ENCODE data around the gene LMTK2.

The LMTK2 gene

DNA sequence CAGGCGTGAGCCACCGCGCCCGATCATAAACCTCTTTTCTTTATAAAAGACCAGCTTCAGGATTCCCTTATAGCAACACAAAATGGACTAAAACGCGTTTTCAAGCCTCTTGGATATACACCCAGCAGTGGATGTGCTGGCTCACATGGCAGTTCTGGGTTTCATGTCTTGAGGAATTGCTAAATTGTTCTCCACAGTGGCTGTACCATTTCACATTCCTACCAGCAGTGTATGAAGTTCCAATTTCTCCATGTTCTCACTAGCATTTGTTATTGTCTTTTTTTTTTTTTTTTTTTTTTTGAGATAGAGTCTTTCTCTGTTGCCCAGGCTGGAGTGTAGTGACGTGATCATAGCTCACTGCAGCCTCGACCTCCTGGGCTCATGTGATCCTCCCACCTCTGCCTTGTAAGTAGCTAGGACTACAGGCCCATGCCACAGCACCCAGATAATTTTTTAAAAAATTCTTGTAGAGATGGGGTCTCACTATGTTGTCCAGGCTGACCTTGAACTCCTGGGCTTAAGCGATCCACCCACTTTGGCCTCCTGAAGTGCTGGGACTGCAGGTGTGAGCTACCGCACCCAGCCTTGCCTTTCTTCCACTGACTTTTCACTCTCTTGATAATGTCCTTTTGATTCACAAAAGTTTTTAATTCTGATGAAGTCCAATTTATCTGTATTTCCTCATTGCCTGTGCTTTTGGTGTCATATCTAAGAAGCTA, 127.9 kb downstream of the LMTK2 start:
- no peak for DNase-seq (ENCODE audit: low spot score)
- TF ChIP-seq, protein P1, sequence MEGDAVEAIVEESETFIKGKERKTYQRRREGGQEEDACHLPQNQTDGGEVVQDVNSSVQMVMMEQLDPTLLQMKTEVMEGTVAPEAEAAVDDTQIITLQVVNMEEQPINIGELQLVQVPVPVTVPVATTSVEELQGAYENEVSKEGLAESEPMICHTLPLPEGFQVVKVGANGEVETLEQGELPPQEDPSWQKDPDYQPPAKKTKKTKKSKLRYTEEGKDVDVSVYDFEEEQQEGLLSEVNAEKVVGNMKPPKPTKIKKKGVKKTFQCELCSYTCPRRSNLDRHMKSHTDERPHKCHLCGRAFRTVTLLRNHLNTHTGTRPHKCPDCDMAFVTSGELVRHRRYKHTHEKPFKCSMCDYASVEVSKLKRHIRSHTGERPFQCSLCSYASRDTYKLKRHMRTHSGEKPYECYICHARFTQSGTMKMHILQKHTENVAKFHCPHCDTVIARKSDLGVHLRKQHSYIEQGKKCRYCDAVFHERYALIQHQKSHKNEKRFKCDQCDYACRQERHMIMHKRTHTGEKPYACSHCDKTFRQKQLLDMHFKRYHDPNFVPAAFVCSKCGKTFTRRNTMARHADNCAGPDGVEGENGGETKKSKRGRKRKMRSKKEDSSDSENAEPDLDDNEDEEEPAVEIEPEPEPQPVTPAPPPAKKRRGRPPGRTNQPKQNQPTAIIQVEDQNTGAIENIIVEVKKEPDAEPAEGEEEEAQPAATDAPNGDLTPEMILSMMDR (IDR thresholded peaks at IDR 0.05; ENCODE audit: extremely low read depth, missing control alignments) = no peak

DNA sequence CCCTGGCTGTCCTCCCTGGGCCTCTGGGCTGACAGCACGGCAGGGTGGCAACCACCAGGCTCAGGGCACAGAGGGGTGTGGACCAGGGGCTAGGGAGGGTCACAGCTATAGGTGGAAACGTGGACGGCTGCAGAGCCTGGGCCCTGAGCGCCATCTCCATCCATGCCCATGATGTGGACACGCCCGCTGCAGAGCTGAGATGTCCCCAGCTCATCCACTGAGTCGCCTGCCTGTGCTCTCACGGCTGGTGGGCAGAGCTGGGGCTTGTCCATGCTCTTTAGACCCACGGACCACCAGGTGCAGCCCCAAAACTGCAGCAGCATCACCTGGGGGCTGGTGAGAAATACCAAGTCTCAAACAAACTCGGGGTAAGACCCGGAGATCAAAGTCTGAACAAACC, 129.2 kb downstream of the LMTK2 start:
- DNase-seq (ENCODE audit: low spot score) = no peak
- TF ChIP-seq, protein P1 (IDR thresholded peaks at IDR 0.05; ENCODE audit: extremely low read depth, missing control alignments) = no peak

DNA sequence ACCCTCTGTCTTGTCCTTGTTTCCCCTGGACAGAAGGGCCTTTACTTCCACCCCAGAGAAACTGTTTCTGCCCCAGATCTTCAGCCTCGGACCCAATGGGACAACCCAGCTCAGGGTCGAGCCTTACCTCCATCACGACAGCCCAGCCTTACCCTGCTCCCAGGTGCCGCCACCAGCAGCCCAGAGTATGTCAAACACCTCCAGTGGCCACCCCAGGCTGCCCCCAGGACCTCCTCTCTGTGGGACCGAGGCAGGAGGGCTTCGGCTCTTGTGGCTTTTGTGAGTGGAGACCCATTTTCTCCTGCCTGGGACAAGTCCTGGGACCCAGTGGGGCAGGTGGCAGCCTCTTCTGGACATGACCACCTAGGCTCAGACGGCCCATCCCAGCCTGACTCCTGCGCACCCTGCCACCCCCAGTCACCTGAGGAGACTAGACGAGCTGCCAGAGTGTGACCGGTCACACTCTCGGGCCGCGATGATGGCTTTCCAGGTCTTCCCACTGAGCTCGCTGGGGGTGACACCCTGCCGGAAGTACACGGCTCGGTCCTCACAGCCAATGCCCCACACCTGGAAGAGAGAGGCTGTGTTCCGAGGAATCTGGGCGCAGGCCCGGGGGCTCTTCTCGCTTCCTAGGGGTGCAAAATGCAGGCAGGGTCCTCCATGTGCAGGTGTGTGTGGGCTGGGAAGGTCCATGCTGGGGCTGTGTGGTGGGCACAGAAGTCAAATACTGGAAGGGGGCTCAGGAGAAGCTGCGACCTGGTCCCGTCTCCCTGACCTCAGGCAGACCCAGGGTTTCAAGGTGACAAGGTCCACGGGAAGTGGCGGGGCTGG, 129.9 kb downstream of the LMTK2 start:
- no peak for DNase-seq (ENCODE audit: low spot score)
- TF ChIP-seq, protein P1 (IDR thresholded peaks at IDR 0.05; ENCODE audit: extremely low read depth, missing control alignments) = no peak

DNA sequence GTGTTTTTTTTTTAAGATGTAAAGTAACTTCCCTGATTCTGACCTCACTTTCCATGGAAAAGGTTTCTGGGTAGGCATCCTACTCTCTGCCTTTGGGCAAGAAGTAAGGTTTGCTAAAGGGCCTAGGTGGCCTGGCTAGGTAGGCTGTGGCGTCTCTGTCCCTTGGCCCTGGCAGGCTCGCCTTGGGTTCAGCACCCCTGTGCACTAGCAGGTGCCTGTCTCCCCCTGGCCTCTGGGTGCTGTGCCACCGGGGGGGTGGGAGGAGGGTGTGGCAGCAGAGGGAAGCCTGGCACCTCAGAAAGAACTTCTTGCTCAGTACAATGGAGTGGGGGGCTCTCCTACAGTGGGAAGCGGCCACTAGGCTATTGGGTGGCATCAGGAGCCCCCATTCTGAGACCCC, 131.4 kb downstream of the LMTK2 start:
- TF ChIP-seq, protein P1 (IDR thresholded peaks at IDR 0.05; ENCODE audit: extremely low read depth, missing control alignments) = no peak
- DNase-seq (ENCODE audit: low spot score) = no peak

DNA sequence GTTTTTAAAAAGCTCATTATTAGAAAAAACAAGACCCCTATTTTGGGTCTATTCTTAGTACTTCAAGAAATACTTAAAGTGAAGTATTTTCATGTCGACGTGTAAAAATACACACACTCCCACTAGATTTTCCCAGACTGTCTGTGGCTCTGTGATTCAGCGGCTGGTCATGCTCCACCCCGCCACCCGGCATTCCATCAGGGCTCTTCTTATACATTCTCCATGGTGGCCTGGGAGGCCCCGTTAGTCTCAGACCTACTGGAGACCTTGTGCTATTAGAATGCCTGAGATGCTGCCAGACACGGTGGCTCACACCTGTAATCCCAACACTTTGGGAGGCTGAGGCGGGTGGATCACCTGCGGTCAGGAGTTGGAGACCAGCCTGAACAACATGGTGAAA, 132.3 kb downstream of the LMTK2 start:
- TF ChIP-seq, protein P1 (IDR thresholded peaks at IDR 0.05; ENCODE audit: extremely low read depth, missing control alignments) = no peak
- no peak for DNase-seq (ENCODE audit: low spot score)

DNA sequence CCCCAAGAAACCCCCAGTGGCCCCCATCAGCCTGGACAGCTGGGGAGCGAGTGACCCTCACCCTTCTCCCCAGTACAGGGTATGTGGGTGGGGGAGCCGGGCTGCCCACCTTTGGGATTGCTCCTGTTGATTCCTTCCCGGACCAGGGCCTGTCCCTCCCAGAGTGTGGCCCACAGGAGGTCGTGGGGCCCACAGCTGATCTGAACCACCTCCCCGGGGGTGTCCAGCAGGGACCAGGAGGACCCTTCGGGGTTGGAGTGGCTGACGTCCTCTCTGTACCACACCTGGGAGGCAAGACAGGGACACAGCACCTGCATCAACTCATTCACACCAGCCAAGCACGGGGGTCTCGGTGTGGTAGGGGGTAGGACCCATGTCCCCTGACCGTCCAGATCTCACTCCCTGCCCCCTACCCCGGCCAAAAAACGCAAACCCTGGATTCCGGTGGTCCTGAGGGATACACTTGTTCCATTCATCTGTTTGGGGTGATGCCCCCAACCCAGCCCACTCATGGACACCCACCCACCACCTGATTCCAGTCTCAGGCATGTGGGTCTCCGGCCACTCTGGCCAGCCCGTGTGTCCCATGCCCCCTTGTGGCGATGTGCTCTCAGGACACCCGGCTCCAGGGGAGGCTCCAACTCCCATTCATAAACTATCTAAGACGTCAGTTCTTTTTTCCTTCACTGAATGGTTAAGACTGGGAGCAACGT, 134.5 kb downstream of the LMTK2 start:
- TF ChIP-seq, protein P1 (IDR thresholded peaks at IDR 0.05; ENCODE audit: extremely low read depth, missing control alignments) = peak; percentile 65
- peak; percentile 80 for DNase-seq (ENCODE audit: low spot score)
